GM23248 (cell line): ENCODE measurements around the gene HAPLN1.

Experiments used
- EZH2 ChIP-seq: fragments of 200-600 bp; sonication (generic); IDR thresholded peaks from 2 replicates; pipeline ENCODE4 v1.6.1; 2018; ENCODE audit warnings: antibody characterized with exemption, mild to moderate bottlenecking; ENCODE audit not compliant: insufficient read depth, poor library complexity, severe bottlenecking
- EZH2phosphoT487 ChIP-seq: fragments of 200-600 bp; sonication (generic); IDR thresholded peaks from 2 replicates; pipeline ENCODE4 v1.6.1; 2018; ENCODE audit warnings: antibody characterized with exemption, moderate library complexity, mild to moderate bottlenecking, low read depth; ENCODE audit not compliant: insufficient read depth

DNA sequence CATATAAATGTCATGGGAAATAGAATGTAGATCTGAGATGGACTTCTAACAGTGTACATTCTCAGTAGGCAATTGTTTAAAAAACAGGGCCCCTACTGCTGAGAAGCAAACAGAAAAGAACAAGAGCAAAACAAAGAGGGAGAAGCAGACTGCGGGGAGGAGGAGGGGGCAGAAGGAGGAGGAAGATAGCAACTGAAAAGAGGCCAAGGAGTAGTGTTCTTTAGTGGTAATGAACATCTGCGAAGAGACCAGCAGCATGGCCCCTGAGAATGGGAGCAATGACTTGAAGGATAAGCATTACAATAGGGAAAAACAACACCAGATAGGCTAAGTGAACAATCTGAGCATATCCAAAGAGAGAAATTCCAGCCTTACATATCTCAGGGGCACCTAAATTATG lies 36.8 kb downstream of the HAPLN1 start:
- TF ChIP-seq EZH2phosphoT487 (no peak), EZH2 (no peak)
